Left lobe of liver (tissue), 2 donors: Measurements from ENCODE around the gene OXA1L. TPM values are rescaled to one million over a fixed set of nuclear protein-coding genes. Genes with fewer than 3 reads are reported as not detected.

Source experiments
- ATAC-seq: fragments of 200-7000 bp; cut with Tn5 transposase; one replicate; pipeline ENCODE4 v1.9.1; 2020; ENCODE audit warnings: mild to moderate bottlenecking, moderate library complexity
- DNase-seq: peaks from one replicate; pipeline ENCODE4 v3.0.0-alpha.2; 2020; ENCODE audit warnings: low spot score
- total RNA-seq: library from RNA; stranded (reverse); gene quantifications from one replicate; pipeline ENCODE4 v1.2.1, GENCODE V29; 2021
- donor health status: DM: no; HTN: no; CAD: no; lungs with moderate emphysema.
- donor health status: DM: no; HTN: yes; CAD: no.

The OXA1L gene
- total RNA-seq, 1 donor from 2014 or later = 71.3 TPM

GRCh38 chr14:22822016-22822570 is 55.6 kb downstream of the OXA1L start:
- ATAC-seq (no peak), DNase-seq (no peak)

Other genes with a start within 250 kb of the OXA1L start
- gene DAD1, start 177.5 kb upstream of the OXA1L start, total RNA-seq = 133 TPM
- 20.0 TPM for gene ABHD4, start 168.4 kb upstream of the OXA1L start, total RNA-seq
- not detected for gene OR6J1, start 122.3 kb upstream of the OXA1L start, total RNA-seq
- 6.1 TPM for gene SLC7A7, start 48.7 kb downstream of the OXA1L start, total RNA-seq
- gene MRPL52, start 63.2 kb downstream of the OXA1L start, total RNA-seq = 48.9 TPM
- 10.9 TPM for gene MMP14, start 69.9 kb downstream of the OXA1L start, total RNA-seq
- gene LRP10, start 105.1 kb downstream of the OXA1L start, total RNA-seq = 34.3 TPM
- 0.13 TPM for gene REM2, start 116.5 kb downstream of the OXA1L start, total RNA-seq
- gene RBM23, start 152.5 kb downstream of the OXA1L start, total RNA-seq = 35.3 TPM
- gene PRMT5, start 162.7 kb downstream of the OXA1L start, total RNA-seq = 19.7 TPM
- gene HAUS4, start 190.4 kb downstream of the OXA1L start, total RNA-seq = 9.7 TPM
- 8.6 TPM for gene AJUBA, start 215.9 kb downstream of the OXA1L start, total RNA-seq
- 4.3 TPM for gene C14orf93, start 243.5 kb downstream of the OXA1L start, total RNA-seq